Transverse colon (tissue), 4 donors: ENCODE results near the gene VAT1. TPM values are rescaled to one million over a fixed set of nuclear protein-coding genes. Genes with fewer than 3 reads are reported as not detected.
"Not testable (repeated sequence)": the region's sequence is repeated elsewhere in the genome, so short reads cannot be mapped to it uniquely, and the experiment has no call there.

Source experiments
- DNase-seq: peaks from one replicate; pipeline ENCODE4 v3.0.0-alpha.2; 2019
- H3K27ac ChIP-seq, 4 donors: fragments of 200-600 bp; sonication (generic); 2 replicates each; pipeline ENCODE4 v1.5.1; 2016 to 2018; ENCODE audit warnings: inconsistent platforms in 4 of 4
- H3K27me3 ChIP-seq: fragments of 200-600 bp; sonication (generic); 2 replicates; pipeline ENCODE4 v1.5.1; 2017; ENCODE audit warnings: inconsistent platforms
- H3K36me3 ChIP-seq, 4 donors: fragments of 200-600 bp; sonication (generic); 2 replicates each; pipeline ENCODE4 v1.5.1; 2017 to 2019; ENCODE audit warnings: inconsistent platforms in 4 of 4
- H3K4me1 ChIP-seq, 4 donors: fragments of 200-600 bp; sonication (generic); 2 replicates each; pipeline ENCODE4 v1.5.1; 2017 to 2020; ENCODE audit warnings: inconsistent platforms in 4 of 4
- H3K4me3 ChIP-seq, 4 donors: fragments of 200-600 bp; sonication (generic); 1 replicate in 1 of 4; 2 replicates in 3 of 4; pipeline versions ENCODE4 v1.5.1 to v1.6.1; 2017 to 2019; ENCODE audit warnings: inconsistent platforms in 4 of 4
- H3K9me3 ChIP-seq, 2 donors: fragments of 200-600 bp; sonication (generic); 2 replicates each; pipeline ENCODE4 v1.5.1; 2017 to 2019; ENCODE audit warnings: inconsistent platforms in 2 of 2
- EP300 ChIP-seq: sonication (generic); formaldehyde crosslinking; IDR thresholded peaks from one replicate; pipeline ENCODE4 v1.6.1; 2017; ENCODE audit warnings: antibody characterized with exemption, low read depth
- POLR2A ChIP-seq: fragments of 450-650 bp; IDR thresholded peaks from one replicate; pipeline ENCODE4 v1.6.1; 2016; ENCODE audit warnings: antibody characterized with exemption, mild to moderate bottlenecking, moderate library complexity
- POLR2AphosphoS5 ChIP-seq, 3 donors: sonication (generic); formaldehyde crosslinking; IDR thresholded peaks; one replicate each; pipeline ENCODE4 v1.6.1; 2016; ENCODE audit warnings: antibody characterized with exemption in 3 of 3
- WGBS, 2 donors: methylation state at CpG; one replicate each; pipeline ENCODE4 v1.1.5; 2018; ENCODE audit warnings: low coverage in 1 of 2; 5-methylcytosine and 5-hydroxymethylcytosine counted together
- in situ Hi-C, 4 donors: fragments of 200-750 bp; cut with MboI; loops; one replicate each; pipeline versions ENCODE4 v1.15.0 to v1.15.1; 2017; ENCODE audit warnings: low sequenced_read_pairs in 3 of 4, low pct_ligation_motif_present in 1 of 4, low pct_unique_long_range_greater_than_20kb in 1 of 4
- intact Hi-C: fragments of 100-400 bp; cut with DNase I; formaldehyde crosslinking; loops from one replicate; pipeline ENCODE4 v1.15.1; 2023; ENCODE audit warnings: low total_unique reads
- total RNA-seq, 4 donors: library from RNA; depleted of rRNA; stranded (reverse); fragments of >200 nt; gene quantifications; one replicate each; pipeline ENCODE4 v1.1.0, GENCODE V29; 2016
- TF ChIP-seq, protein P1 (sequence below), 5 experiments: fragments of 200-600 bp in 3 of 5; fragments of 450-650 bp in 2 of 5; sonication (generic) in 3 of 5; IDR thresholded peaks; 1 replicate in 2 of 5; 2 replicates in 3 of 5; pipeline ENCODE4 v1.5.1; 2016 to 2017; ENCODE audit warnings: antibody characterized with exemption in 5 of 5, inconsistent platforms in 3 of 5, mild to moderate bottlenecking in 2 of 5, moderate library complexity in 1 of 5

Gene VAT1
- total RNA-seq, 4 donors from 2014 or later = 26.2 to 94.1 (median 65.7) TPM

DNA sequence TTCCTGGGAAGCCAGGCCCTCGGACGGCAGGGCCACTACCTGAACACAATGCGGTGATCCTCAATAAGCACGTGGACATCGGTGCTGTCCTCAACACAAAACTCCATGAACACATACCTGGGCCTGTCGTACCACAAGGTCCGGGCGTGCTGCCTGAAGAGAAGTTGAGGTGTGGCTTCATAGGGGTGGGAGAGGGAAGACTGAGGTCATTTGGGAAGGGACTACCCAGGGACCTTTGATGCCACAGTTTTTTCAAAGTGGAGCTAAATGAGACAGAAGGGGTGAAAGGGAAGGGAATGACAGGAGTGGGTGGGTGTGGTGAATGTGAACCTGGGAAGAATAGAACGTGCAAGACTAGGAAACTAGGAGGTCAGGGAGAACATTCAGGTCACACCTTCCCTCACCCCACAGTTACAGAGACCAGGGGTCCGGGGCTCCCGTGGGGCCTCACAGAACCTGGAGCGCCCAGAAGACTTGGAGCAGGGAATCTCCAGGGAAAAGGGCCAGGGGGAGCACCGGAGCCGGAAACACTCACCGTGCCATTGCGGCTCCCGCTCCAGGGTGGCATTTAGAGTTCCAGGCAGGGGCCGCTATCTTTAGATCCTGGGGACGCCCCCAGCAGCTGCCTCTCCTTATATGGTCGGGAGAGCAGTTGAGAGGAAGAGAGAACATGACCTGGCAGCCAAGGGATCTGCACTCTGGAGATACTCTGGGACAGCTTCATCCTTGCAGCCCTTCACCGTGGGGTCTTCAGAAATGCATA, 42.5 kb downstream of the VAT1 start, which contains the start of gene PTGES3L:
Gene PTGES3L (minus strand): TSS at position 570 of the 763 bp plus-strand sequence. CDS start 27 bp downstream, at position 543.
- Histone ChIP-seq H3K27me3 (no peaks in the 10 kb centered on the region), H3K4me1 (peaks cover 14 to 43% (median 35%) of the 10 kb centered on the region in 4 donors), H3K27ac (peak within 1 kb of the TSS; percentile 92 to 99 (median 94)), H3K36me3 (no peaks in the 10 kb centered on the region), H3K4me3 (peak within 1 kb of the TSS; percentile 45 to 98 (median 81)), H3K9me3 (no peaks in the 10 kb centered on the region)
- no peak for TF ChIP-seq POLR2AphosphoS5 (IDR thresholded peaks at IDR 0.05)
- TF ChIP-seq, protein P1, sequence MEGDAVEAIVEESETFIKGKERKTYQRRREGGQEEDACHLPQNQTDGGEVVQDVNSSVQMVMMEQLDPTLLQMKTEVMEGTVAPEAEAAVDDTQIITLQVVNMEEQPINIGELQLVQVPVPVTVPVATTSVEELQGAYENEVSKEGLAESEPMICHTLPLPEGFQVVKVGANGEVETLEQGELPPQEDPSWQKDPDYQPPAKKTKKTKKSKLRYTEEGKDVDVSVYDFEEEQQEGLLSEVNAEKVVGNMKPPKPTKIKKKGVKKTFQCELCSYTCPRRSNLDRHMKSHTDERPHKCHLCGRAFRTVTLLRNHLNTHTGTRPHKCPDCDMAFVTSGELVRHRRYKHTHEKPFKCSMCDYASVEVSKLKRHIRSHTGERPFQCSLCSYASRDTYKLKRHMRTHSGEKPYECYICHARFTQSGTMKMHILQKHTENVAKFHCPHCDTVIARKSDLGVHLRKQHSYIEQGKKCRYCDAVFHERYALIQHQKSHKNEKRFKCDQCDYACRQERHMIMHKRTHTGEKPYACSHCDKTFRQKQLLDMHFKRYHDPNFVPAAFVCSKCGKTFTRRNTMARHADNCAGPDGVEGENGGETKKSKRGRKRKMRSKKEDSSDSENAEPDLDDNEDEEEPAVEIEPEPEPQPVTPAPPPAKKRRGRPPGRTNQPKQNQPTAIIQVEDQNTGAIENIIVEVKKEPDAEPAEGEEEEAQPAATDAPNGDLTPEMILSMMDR (IDR thresholded peaks at IDR 0.05) = no peak
- no peak for TF ChIP-seq POLR2A
- TF ChIP-seq EP300 = no peak
- DNase-seq = peak; percentile 63
- intact Hi-C loops (no loop called here), in situ Hi-C loops (no loop called here)
- WGBS, 2 donors = 0 to 26% methylated on average over 2 to 21 of the region's 21 CpGs

DNA sequence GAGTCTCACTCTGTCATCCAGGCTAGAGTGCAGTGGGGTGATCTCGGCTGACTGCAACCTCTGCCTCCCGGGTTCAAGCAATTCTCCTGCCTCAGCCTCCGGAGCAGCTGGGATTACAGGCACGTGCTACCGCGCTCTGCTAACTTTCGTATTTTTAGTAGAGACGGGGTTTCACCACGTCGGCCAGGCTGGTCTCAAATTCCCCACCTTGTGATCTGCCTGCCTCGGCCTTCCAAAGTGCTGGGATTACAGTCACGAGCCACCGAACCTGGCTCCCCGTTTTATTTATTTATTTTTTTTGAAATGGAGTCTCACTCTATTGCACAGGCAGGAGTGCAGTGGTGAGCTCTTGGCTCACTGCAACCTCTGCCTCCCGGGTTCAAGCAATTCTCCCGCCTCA, 46.5 kb downstream of the VAT1 start:
- H3K27ac ChIP-seq, H3K27me3 ChIP-seq, in situ Hi-C loops, DNase-seq, H3K36me3 ChIP-seq, intact Hi-C loops, H3K4me3 ChIP-seq, H3K9me3 ChIP-seq: not testable (repeated sequence)
- peaks cover 9 to 21% (median 16%) of the 10 kb centered on the region in 4 donors for H3K4me1 ChIP-seq
- 91 to 92% methylated on average over 9 to 16 of the region's 16 CpGs for WGBS, 2 donors

DNA sequence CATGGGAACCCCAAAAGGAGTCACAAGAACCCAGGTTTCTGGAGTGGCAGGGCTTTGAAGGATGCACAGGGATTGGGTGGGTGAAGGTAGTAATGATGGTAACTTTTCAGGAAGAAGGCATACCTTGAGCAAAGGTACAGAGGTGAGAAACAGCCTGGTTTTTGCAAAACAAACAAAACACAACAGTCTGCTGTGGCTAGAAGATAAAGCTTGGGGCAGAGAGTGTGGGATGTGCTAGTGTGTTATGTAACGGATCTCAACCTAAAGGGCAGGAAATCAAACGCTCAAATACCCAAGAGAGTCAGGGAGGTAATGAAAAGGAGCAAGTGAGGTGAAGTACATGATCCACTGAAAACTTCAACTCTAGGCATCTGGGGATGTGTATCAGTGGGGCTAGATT, 46.9 kb downstream of the VAT1 start:
- Histone ChIP-seq H3K27me3 (no peaks in the 10 kb centered on the region), H3K36me3 (no peaks in the 10 kb centered on the region), H3K9me3 (no peaks in the 10 kb centered on the region), H3K4me1 (peaks cover 9 to 21% (median 16%) of the 10 kb centered on the region in 4 donors), H3K4me3 (no peak overlapping the region), H3K27ac (no peak overlapping the region)
- DNase-seq = no peak
- intact Hi-C loops = no loop called here
- TF ChIP-seq EP300 = no peak
- TF ChIP-seq, protein P1 (IDR thresholded peaks at IDR 0.05) = no peak
- TF ChIP-seq POLR2AphosphoS5 (IDR thresholded peaks at IDR 0.05) = no peak
- no peak for TF ChIP-seq POLR2A
- in situ Hi-C loops = no loop called here
- WGBS, 2 donors = 47 to 83% methylated on average over 2 of the region's 2 CpGs

DNA sequence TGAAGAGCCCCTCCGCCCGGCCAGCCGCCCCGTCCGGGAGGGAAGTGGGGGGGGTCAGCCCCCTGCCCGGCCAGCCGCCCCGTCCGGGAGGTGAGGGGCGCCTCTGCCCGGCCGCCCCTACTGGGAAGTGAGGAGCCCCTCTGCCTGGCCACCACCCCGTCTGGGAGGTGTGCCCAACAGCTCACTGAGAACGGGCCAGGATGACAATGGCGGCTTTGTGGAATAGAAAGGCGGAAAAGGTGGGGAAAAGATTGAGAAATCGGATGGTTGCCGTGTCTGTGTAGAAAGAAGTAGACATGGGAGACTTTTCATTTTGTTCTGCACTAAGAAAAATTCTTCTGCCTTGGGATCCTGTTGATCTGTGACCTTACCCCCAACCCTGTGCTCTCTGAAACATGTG, 48.9 kb downstream of the VAT1 start:
- in situ Hi-C loops, H3K27ac ChIP-seq, intact Hi-C loops, H3K4me3 ChIP-seq, H3K36me3 ChIP-seq, DNase-seq, H3K4me1 ChIP-seq, H3K27me3 ChIP-seq, H3K9me3 ChIP-seq: not testable (repeated sequence)
- 88% methylated on average over 5 of the region's 18 CpGs; no CpG with 5 or more reads in 1 of the 2 donors for WGBS, 2 donors

DNA sequence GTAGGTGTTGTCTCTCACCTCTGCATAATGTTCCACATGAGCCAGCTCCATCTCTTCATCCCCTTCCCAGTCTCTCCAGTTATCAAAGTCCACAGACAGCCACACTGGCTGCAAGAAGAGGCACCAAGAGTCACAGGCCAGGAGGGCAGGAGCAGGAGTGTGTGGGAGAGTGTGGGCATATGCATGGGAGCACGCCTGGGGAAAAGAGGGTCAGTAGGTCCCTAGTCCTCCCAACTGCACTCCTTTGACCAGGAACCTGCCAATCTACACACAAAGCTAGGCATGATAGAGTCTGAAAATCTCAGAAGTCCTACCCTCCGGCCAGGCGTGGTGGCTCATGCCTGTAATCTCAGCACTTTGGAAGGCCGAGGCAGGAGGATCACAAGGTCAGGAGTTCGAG, 50.6 kb downstream of the VAT1 start:
- Histone ChIP-seq H3K9me3 (no peaks in the 10 kb centered on the region), H3K36me3 (no peaks in the 10 kb centered on the region), H3K27ac (no peak overlapping the region), H3K27me3 (no peaks in the 10 kb centered on the region), H3K4me1 (peaks cover 0 to 6% (median under 1%) of the 10 kb centered on the region in 4 donors), H3K4me3 (no peak overlapping the region)
- DNase-seq = no peak
- in situ Hi-C loops = no loop called here
- no peak for TF ChIP-seq EP300
- TF ChIP-seq, protein P1 (IDR thresholded peaks at IDR 0.05) = no peak
- TF ChIP-seq POLR2A = no peak
- no peak for TF ChIP-seq POLR2AphosphoS5 (IDR thresholded peaks at IDR 0.05)
- intact Hi-C loops = no loop called here
- WGBS, 2 donors = 85% methylated on average over 5 of the region's 5 CpGs; no CpG with 5 or more reads in 1 of the 2 donors
